ENCODE results near the gene ARID4A. TPM values are rescaled to one million over a fixed set of nuclear protein-coding genes. Genes with fewer than 3 reads are reported as not detected.

The ARID4A gene
- total and polyA plus RNA-seq, 9 of the 15 experiments (the other 6 are each of a cell fraction or from before 2014, with no cell fraction given) = 2.4 to 11.5 (median 8.7) TPM

DNA sequence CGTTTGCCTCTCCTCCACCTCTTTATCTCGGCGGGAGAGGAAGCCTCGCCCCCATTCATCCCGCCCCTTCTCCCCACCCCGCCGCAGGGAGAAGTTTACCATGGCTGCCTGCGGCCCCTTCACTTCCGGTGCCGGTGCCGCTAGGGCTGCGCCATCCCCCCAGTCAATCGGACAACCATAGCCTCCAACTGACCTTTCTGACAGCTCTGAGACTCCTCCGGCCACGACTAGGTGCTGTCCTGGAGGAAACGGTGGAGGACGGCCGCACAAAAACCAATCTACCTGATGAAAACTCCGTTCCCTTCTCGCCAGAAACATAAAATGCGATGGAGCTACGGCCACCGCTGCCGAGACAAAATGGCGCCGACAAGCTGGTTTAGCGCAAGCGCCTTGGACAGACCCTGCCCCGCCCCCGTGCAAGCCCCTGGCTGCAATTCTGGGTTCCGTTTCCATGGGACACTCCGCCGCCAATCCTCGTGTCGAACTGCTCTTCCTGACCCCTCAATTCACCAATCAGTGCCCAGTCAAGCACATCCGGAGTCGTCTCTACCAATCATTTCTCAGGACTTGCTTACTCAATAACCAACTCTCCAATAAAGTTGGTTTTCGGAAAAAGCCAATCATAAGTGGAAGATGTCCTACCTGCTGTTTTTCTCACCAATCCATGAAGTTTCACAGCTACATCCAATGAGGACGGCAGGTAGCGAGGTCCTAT lies 436 bp upstream of the ARID4A start (continued):
- TF ChIP-seq HMG20A (CRISPR knock-in tag; conservative IDR thresholded peaks at IDR 0.05) = no peak
- peak; percentile 84 for TF ChIP-seq MYC (IDR thresholded peaks at IDR 0.05; ENCODE audit: low read depth, low read length)
- 0 out of 2 replicates have a peak, but pooled peaks have one; percentile 50 for TF ChIP-seq MYC (CRISPR knock-in tag; IDR thresholded peaks at IDR 0.05; ENCODE audit: borderline replicate concordance, low read depth)
- peak; percentile 99 for TF ChIP-seq BACH1 (tag; IDR thresholded peaks at IDR 0.05)
- peak; percentile 99 for TF ChIP-seq ZNF766 (CRISPR knock-in tag; conservative IDR thresholded peaks at IDR 0.05)
- TF ChIP-seq, protein P1, sequence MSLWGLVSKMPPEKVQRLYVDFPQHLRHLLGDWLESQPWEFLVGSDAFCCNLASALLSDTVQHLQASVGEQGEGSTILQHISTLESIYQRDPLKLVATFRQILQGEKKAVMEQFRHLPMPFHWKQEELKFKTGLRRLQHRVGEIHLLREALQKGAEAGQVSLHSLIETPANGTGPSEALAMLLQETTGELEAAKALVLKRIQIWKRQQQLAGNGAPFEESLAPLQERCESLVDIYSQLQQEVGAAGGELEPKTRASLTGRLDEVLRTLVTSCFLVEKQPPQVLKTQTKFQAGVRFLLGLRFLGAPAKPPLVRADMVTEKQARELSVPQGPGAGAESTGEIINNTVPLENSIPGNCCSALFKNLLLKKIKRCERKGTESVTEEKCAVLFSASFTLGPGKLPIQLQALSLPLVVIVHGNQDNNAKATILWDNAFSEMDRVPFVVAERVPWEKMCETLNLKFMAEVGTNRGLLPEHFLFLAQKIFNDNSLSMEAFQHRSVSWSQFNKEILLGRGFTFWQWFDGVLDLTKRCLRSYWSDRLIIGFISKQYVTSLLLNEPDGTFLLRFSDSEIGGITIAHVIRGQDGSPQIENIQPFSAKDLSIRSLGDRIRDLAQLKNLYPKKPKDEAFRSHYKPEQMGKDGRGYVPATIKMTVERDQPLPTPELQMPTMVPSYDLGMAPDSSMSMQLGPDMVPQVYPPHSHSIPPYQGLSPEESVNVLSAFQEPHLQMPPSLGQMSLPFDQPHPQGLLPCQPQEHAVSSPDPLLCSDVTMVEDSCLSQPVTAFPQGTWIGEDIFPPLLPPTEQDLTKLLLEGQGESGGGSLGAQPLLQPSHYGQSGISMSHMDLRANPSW (CRISPR knock-in tag; IDR thresholded peaks at IDR 0.05) = no peak
- TF ChIP-seq, protein P2, sequence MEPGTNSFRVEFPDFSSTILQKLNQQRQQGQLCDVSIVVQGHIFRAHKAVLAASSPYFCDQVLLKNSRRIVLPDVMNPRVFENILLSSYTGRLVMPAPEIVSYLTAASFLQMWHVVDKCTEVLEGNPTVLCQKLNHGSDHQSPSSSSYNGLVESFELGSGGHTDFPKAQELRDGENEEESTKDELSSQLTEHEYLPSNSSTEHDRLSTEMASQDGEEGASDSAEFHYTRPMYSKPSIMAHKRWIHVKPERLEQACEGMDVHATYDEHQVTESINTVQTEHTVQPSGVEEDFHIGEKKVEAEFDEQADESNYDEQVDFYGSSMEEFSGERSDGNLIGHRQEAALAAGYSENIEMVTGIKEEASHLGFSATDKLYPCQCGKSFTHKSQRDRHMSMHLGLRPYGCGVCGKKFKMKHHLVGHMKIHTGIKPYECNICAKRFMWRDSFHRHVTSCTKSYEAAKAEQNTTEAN (CRISPR knock-in tag; IDR thresholded peaks at IDR 0.05) = no peak
- TF ChIP-seq, protein P3, sequence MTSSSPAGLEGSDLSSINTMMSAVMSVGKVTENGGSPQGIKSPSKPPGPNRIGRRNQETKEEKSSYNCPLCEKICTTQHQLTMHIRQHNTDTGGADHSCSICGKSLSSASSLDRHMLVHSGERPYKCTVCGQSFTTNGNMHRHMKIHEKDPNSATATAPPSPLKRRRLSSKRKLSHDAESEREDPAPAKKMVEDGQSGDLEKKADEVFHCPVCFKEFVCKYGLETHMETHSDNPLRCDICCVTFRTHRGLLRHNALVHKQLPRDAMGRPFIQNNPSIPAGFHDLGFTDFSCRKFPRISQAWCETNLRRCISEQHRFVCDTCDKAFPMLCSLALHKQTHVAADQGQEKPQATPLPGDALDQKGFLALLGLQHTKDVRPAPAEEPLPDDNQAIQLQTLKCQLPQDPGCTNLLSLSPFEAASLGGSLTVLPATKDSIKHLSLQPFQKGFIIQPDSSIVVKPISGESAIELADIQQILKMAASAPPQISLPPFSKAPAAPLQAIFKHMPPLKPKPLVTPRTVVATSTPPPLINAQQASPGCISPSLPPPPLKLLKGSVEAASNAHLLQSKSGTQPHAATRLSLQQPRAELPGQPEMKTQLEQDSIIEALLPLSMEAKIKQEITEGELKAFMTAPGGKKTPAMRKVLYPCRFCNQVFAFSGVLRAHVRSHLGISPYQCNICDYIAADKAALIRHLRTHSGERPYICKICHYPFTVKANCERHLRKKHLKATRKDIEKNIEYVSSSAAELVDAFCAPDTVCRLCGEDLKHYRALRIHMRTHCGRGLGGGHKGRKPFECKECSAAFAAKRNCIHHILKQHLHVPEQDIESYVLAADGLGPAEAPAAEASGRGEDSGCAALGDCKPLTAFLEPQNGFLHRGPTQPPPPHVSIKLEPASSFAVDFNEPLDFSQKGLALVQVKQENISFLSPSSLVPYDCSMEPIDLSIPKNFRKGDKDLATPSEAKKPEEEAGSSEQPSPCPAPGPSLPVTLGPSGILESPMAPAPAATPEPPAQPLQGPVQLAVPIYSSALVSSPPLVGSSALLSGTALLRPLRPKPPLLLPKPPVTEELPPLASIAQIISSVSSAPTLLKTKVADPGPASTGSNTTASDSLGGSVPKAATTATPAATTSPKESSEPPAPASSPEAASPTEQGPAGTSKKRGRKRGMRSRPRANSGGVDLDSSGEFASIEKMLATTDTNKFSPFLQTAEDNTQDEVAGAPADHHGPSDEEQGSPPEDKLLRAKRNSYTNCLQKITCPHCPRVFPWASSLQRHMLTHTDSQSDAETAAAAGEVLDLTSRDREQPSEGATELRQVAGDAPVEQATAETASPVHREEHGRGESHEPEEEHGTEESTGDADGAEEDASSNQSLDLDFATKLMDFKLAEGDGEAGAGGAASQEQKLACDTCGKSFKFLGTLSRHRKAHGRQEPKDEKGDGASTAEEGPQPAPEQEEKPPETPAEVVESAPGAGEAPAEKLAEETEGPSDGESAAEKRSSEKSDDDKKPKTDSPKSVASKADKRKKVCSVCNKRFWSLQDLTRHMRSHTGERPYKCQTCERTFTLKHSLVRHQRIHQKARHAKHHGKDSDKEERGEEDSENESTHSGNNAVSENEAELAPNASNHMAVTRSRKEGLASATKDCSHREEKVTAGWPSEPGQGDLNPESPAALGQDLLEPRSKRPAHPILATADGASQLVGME (CRISPR knock-in tag; IDR thresholded peaks at IDR 0.05) = no peak
- TF ChIP-seq ZNF197 (CRISPR knock-in tag; IDR thresholded peaks at IDR 0.05; ENCODE audit: low read depth) = peak; percentile 99
- TF ChIP-seq CREB1 (IDR thresholded peaks at IDR 0.05) = no peak
- no peak for TF ChIP-seq CREB1 (CRISPR knock-in tag; IDR thresholded peaks at IDR 0.05)
- TF ChIP-seq, protein P4, sequence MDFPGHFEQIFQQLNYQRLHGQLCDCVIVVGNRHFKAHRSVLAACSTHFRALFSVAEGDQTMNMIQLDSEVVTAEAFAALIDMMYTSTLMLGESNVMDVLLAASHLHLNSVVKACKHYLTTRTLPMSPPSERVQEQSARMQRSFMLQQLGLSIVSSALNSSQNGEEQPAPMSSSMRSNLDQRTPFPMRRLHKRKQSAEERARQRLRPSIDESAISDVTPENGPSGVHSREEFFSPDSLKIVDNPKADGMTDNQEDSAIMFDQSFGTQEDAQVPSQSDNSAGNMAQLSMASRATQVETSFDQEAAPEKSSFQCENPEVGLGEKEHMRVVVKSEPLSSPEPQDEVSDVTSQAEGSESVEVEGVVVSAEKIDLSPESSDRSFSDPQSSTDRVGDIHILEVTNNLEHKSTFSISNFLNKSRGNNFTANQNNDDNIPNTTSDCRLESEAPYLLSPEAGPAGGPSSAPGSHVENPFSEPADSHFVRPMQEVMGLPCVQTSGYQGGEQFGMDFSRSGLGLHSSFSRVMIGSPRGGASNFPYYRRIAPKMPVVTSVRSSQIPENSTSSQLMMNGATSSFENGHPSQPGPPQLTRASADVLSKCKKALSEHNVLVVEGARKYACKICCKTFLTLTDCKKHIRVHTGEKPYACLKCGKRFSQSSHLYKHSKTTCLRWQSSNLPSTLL (IDR thresholded peaks at IDR 0.05) = peak; percentile 34
- peak; percentile 93; the same call in 1 of the 2 replicates for TF ChIP-seq HDAC8 (tag; IDR thresholded peaks at IDR 0.05)
